Left ventricle myocardium inferior (tissue), 1 donor: Measurements from ENCODE around the gene ASB18. TPM values are rescaled to one million over a fixed set of nuclear protein-coding genes. Genes with fewer than 3 reads are reported as not detected.

Experiments
- DNase-seq: peaks from one replicate; pipeline ENCODE4 v3.0.0-alpha.2; 2020
- H3K27ac ChIP-seq: fragments of 200-600 bp; replicated peaks from 2 replicates; pipeline ENCODE4 v1.8.0; 2021
- H3K27me3 ChIP-seq: fragments of 200-600 bp; 2 replicates; pipeline ENCODE4 v1.8.0; 2021; ENCODE audit warnings: low read depth
- H3K36me3 ChIP-seq: fragments of 200-600 bp; 2 replicates; pipeline ENCODE4 v1.8.0; 2021
- H3K4me1 ChIP-seq: fragments of 200-600 bp; 2 replicates; pipeline ENCODE4 v1.8.0; 2021
- H3K4me3 ChIP-seq: fragments of 200-600 bp; 2 replicates; pipeline ENCODE4 v1.8.0; 2021; ENCODE audit warnings: mild to moderate bottlenecking, moderate library complexity
- H3K9me3 ChIP-seq: fragments of 200-600 bp; replicated peaks from 2 replicates; pipeline ENCODE4 v1.8.0; 2021
- CTCF ChIP-seq: fragments of 200-600 bp; IDR thresholded peaks from 2 replicates; pipeline ENCODE4 v1.8.0; 2021; ENCODE audit warnings: antibody characterized with exemption, mild to moderate bottlenecking, borderline replicate concordance
- intact Hi-C: fragments of 100-400 bp; cut with micrococcal nuclease; formaldehyde crosslinking; loops from one replicate; pipeline ENCODE4 v1.11.0; 2022
- total RNA-seq: library from RNA; stranded (reverse); fragmentation: NEBNext Ultra II Directional; extraction: Animal tissue kit (Norgen Biotek cat#: 25700); gene quantifications from one replicate; pipeline ENCODE4 v1.2.1, GENCODE V29; 2021
- donor health status: DM: no; HTN: yes; CAD: no; lungs with severe emphysema.

ASB18 gene
- total RNA-seq, 1 donor from 2014 or later: 11.3 TPM

DNA sequence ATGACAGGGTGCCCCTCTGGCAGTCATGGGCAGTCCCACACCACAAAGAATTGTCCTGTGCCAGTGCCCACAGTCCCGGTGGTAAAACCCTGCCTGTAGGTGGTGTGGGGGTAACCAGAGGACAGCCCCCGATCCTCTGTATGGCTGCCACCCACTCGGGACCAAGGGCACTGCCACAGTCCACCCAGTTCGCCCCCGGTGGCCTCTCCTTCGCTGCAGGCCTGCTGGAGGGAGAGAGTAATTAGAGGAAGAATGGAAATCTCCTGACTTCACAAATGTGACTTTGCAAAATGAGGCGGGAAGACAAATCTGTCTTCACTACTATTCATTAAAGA, 107.4 kb downstream of the ASB18 start:
- no peak for DNase-seq
- TF ChIP-seq CTCF: no peak
- Histone ChIP-seq H3K4me3 (no peak overlapping the region), H3K9me3 (peaks cover 18% of the 10 kb centered on the region), H3K27me3 (peaks cover 91% of the 10 kb centered on the region), H3K27ac (no peak overlapping the region), H3K36me3 (no peaks in the 10 kb centered on the region), H3K4me1 (no peaks in the 10 kb centered on the region)
- intact Hi-C loops: no loop called here

DNA sequence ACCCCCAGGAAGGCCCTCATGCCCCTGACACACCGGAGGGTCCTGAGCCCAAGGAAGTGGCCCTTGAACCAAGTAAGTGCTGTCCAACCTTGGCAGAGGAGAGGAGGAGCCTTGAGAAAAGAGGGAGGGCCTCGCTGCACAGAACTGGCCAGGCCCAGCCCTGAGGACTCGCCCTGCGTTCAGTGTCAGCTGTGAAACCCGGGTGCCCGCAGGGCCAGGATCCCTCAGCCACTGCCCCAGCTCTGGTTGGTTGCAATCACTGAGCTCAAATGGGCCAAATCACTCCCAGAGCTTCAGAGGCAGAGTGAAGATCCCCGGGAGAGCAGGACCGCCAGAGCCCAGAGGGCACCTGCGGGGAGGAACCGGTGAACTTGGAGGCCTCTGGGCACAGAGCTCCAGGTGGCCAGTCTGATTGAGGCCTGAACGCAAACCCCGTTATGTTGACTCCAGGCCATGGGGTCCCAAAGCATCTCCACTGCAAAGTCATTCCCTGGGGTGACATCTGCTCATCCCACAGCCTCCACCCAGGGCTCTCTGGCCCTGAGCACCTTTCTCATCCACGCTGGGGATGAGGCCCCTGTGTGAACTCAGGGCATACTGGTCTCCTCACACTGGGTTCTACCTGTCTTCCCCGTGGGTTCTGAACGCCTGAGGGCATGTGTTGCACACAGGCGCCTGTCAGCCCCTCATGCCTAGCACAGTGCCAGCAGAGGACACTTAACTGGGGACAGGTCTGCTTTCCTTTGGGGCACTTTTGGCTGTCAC, 107.9 kb downstream of the ASB18 start:
- Histone ChIP-seq H3K9me3 (peaks cover 23% of the 10 kb centered on the region), H3K36me3 (no peaks in the 10 kb centered on the region), H3K27ac (no peak overlapping the region), H3K4me3 (no peak overlapping the region), H3K4me1 (no peaks in the 10 kb centered on the region), H3K27me3 (peaks cover 91% of the 10 kb centered on the region)
- no peak for TF ChIP-seq CTCF
- intact Hi-C loops: no loop called here
- DNase-seq: no peak

DNA sequence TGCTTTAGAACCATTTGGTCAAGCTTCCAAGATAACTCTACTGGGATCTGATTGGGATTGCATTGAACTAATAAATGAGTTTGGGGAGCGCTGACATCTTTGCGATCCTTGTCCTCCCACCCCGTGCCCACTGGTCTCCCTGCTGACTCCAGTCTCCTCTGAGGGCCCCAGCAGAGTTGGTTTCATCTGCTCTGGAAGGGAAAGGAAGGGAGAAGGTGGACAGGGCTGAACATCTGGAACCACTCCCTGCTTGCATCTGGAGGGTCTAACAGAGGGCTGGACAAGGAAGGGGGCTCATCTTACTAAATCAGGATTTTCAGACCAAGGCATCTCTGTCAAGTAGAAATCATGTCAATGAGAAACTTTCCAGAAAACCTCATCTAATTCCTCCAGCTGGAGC, 108.8 kb downstream of the ASB18 start:
- peaks cover 91% of the 10 kb centered on the region for H3K27me3 ChIP-seq

DNA sequence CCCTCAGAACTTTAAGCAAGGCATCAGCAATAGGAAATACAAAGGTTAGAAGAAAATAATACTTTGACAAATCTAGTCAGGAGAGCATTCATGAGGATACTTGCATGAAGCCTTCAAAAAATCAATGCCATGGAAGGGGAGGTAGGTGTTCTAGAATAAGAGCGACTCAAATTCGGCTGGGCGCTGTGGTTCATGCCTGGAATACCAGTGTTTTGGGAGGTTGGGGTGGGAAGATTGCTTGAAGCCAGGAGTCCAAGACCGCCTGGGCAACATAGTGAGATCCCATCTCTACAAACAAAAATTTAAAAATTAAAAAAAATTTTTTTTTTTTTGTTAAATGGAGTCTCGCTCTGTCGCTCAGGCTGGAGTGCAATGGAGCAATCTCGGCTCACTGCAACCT, 117.8 kb downstream of the ASB18 start:
- intact Hi-C loops: no loop called here
- TF ChIP-seq CTCF: no peak
- Histone ChIP-seq H3K27me3 (peaks cover 88% of the 10 kb centered on the region), H3K4me1 (no peaks in the 10 kb centered on the region), H3K27ac (no peak overlapping the region), H3K9me3 (peaks cover 13% of the 10 kb centered on the region), H3K4me3 (no peak overlapping the region), H3K36me3 (no peaks in the 10 kb centered on the region)
- DNase-seq: no peak

More for the DNA sequence above, 108.8 kb downstream of the ASB18 start:
- H3K4me1 ChIP-seq: no peaks in the 10 kb centered on the region
- peaks cover 32% of the 10 kb centered on the region for H3K9me3 ChIP-seq
- no peak for DNase-seq
- H3K4me3 ChIP-seq: no peak overlapping the region
- intact Hi-C loops: no loop called here
- H3K36me3 ChIP-seq: no peaks in the 10 kb centered on the region
- no peak overlapping the region for H3K27ac ChIP-seq
- TF ChIP-seq CTCF: no peak

GRCh38 chr2:236143811-236144210, 120.4 kb downstream of the ASB18 start:
- no peak for TF ChIP-seq CTCF
- H3K4me1 ChIP-seq: no peaks in the 10 kb centered on the region
- no peaks in the 10 kb centered on the region for H3K9me3 ChIP-seq
- no peak overlapping the region for H3K4me3 ChIP-seq
- no peak for DNase-seq
- H3K27me3 ChIP-seq: peaks cover 81% of the 10 kb centered on the region
- intact Hi-C loops: no loop called here
- no peaks in the 10 kb centered on the region for H3K36me3 ChIP-seq
- H3K27ac ChIP-seq: no peak overlapping the region

Other genes starting within 250 kb of the ASB18 start
- not detected for gene GBX2, start 96.0 kb downstream of the ASB18 start, total RNA-seq